Right kidney (tissue), 9 donors: ENCODE measurements around the gene LHX2.
"Not testable (repeated sequence)": the region's sequence is repeated elsewhere in the genome, so short reads cannot be mapped to it uniquely, and the experiment has no call there.

Source experiments
- DNase-seq: peaks from one replicate; pipeline ENCODE4 v3.0.0-alpha.2; 2016
- long read RNA-seq, 8 donors: transcript quantifications; one replicate each; lab custom pipeline, GENCODE V29; 2026

The LHX2 gene, protein sequence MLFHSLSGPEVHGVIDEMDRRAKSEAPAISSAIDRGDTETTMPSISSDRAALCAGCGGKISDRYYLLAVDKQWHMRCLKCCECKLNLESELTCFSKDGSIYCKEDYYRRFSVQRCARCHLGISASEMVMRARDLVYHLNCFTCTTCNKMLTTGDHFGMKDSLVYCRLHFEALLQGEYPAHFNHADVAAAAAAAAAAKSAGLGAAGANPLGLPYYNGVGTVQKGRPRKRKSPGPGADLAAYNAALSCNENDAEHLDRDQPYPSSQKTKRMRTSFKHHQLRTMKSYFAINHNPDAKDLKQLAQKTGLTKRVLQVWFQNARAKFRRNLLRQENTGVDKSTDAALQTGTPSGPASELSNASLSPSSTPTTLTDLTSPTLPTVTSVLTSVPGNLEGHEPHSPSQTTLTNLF
- long read RNA-seq, donor 1: 0 reads
- long read RNA-seq, donor 2: 0 reads
- long read RNA-seq, donor 3: 0 reads
- long read RNA-seq, donor 4: 0 reads
- long read RNA-seq, donor 5: 0 reads
- long read RNA-seq, donor 6: 0 reads
- long read RNA-seq, donor 7: 0 reads
- long read RNA-seq, donor 8: 0 reads

DNA sequence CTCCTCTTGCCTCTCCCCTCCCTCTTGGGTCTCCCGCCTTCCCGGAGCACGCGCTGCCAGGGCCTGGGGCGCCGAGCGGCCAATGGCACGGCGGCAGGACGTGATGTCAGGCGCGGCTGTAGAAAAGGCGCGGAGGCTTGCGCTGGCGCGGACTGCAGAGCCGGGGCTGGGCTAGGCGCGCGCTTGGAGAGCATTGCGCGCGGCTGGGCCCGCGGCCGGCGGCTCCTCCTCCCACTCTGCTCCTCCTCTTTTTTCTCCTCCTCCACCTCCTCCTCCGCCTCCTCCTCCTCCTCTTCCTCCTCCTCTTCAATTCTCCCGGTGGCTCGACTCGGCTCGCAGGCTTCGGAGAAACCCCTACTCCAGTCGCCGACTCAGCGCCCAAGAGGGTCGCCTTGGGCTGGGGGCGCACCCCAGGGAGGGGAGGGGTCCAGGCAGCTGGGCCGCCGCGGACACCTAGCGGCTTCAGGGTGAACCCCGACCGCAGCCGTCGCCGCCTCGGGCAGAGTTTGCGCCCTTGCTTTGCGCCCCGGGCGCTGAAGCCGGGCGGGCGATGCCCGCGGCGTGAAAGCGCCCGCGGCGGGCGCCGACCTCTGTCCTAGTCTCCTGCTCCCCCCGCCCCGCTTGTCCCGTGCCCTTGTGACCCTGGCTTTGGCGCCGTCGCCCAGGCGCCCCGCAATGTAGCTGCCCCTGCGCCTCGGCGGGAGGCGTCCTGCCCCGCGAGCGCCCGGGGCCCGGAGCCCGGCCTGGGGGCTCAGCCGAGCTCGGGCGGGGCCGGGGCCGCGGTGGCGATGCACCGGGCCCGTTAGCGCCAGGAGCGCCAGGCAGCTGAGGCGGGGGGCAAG lies at the start of gene LHX2:
Gene LHX2, plus strand, starts transcription at position 309 of the 842 bp plus-strand sequence. CDS start 581 bp downstream, outside the sequence.
- DNase-seq: peak; percentile 73

DNA sequence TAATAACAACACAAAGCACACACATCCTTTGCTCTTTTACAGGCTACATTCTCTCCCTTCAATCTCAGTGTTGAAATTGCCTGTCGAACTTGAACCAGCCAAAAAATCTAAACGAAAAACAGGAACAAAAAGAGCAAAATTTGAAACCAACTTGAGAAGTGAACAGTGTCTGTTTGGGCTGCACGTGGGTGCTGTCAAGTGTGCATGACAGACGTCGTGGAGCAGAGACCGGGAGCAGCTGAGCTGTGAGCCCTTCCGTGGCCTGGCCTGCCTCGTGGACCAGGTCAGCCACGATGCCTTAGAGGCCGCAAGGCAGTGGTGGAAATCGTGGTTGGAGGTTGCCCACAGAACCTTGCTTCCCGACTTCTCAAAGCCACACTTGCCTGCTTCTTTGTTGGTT lies 46.8 kb upstream of the LHX2 start:
- no peak for DNase-seq

- no peak for DNase-seq
Observed at GRCh38 chr9:123965801-123966686, 45.5 kb upstream of the LHX2 start.

DNA sequence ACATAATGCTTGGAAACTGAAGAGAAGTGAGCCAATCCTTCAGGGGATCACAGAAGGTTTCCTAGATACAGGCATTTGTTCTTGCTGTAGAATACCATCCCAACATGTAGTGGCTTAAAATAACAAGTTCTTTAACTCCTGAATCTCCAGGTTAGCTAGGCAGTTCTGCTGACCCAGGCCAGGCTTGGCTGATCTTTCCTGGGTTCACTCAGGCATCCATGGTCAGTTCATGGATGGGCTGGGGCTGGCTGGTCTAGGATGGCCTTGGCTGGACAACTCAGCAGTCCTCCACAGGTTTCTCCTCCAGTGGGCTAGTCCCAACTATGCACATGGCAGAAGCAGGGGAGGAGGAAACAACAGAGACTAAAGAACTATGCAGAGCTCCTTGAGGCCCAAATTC lies 44.2 kb upstream of the LHX2 start:
- no peak for DNase-seq

DNA sequence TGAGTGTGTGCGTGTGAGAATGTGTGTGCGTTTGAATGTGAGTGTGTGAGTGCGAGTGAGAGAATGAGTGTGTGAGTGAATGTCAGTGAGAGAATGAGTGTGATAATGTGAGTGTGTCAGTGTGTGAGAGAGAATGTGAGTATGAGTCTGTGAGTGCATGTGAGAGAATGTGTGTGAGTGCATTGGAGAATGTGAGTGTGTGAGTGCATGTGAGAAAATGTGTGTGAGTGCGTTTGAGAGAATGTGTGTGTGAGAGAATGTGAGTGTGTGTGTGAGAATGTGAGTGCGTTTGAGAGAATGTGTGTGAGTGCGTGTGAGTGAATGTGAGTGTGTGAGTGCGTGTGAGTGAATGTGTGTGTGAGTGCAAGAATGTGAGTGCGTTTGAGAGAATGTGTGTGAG lies 39.0 kb upstream of the LHX2 start:
- DNase-seq: no peak

DNA sequence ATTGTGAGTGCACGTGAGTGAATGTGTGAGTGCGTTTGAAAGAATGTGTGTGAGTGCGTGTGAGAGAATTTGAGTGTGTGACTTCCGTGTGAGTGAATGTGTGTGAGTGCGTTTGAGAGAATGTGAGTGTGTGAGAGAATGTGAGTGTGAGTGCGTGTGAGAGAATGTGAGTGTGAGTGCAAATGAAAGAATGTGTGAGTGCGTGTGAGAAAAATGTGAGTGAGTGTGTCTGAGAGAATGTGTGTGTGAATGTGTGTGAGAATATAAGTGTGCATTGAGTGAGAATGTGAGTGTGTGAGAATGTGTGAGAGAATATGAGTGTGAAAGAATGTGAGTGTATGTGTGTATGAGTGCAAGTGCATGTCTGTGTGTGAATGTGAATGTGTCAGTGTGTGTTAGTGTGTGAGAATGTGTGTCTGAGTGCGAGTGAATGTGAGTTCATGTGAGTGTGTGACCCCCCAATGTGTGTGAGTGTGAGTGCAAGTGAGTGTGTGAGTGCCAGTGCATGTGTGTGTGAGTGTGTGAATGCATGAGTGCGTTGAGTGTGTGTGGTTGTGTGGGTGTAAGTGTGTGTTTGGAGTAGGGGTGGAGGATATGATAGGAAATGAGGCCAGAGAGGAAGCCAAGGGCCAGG lies 37.9 kb upstream of the LHX2 start:
- no peak for DNase-seq

DNA sequence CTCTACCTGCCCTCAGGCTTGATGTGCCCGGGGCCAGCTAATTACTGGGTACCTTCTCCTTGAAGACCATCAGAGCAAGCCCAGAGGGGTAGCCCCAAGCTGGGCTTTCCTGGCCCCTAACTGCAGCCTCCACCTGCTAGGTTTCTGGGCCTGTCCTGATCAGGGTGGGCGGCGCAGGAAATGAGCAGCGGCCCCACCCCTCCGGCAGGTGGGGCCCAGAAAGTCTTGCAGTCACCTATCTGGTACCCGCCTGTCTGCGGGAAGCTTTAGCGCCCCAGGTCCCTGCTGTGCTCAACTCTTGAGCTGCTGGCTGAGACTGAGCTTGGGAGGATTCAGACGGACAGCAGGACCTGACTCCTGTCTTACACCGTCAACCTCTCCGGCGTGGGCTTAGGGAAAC lies 37.1 kb upstream of the LHX2 start:
- no peak for DNase-seq

DNA sequence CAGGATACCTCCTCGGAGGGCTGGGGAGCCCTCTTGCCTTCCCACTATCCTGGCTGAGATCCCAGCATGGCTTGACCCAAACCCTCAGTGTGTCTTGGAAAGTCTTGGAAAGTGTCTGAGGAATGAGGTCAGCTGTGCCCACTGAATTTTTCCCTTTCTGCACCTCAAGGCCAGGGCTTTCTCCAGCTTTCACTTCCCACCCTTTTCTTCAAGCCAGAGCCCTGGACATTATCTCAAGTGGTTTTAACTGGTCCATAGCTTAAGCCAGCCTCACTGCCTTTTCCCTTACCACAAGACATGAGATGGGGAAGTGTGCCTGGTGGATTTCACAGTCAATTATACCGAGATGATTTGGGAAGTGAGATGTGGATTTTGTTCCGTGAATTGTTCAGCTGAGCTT lies 35.7 kb upstream of the LHX2 start:
- DNase-seq: no peak

DNA sequence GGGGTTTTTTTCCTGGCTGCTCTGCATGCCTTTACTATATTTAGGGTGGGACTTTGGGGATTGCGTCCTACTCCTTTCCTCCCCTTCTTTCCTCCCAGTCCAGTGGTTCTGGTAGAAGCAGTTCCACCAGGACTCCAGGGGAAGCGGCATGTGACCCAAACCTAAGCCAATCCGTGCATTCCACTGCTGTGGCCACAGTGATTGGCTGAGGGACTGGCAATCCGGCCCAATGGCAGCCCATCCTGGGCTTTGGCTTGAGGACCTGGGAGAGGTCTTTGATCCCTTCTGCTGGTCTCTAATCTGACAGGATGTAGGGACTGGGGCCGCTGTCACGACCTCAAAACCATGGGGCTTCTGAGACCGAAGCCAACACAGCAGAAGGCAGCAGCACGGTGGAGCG lies 35.0 kb upstream of the LHX2 start:
- not testable (repeated sequence) for DNase-seq

DNA sequence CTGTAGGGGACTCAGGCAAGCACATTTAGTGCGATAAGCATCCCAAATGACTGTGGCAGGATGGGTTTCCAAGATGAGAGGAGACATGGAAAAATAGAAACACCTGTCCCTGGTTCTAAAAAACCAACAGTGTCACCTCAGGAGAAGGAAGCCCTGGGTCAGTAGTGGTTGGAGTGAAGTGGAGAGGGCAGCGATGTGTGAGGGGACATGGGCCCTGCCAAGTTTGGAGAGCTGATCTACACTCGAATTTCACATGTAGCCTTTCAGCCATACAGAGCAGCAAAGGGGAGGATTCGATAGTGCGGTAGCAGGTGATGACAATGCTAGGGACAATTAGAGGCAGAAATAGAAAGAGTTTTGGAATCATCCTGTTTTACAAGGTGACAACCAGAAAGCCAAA lies 32.6 kb upstream of the LHX2 start:
- no peak for DNase-seq

- no peak for DNase-seq
Observed at GRCh38 chr9:123982535-123982934, 29.0 kb upstream of the LHX2 start.

GRCh38 chr9:123983047-123983446 lies 28.5 kb upstream of the LHX2 start:
- no peak for DNase-seq

DNA sequence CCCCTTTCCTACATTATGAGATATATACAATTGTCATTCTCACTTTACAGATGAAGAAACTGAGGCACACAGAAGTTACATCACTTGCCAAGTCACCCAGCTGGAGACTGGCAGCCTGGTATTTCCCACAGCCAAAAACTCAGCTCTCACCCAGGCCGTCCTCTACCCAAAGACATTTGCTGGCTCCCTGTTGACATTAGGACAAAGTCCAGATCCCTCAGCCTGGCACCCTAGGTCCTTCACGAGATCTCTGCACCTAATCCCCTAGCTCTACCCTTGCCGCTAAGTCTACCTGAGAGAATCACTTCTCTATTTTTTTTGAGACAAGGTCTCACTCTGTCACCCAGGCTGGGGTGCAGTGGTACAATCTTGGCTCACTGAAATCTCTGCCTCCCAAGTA lies 26.8 kb upstream of the LHX2 start:
- DNase-seq: no peak

DNA sequence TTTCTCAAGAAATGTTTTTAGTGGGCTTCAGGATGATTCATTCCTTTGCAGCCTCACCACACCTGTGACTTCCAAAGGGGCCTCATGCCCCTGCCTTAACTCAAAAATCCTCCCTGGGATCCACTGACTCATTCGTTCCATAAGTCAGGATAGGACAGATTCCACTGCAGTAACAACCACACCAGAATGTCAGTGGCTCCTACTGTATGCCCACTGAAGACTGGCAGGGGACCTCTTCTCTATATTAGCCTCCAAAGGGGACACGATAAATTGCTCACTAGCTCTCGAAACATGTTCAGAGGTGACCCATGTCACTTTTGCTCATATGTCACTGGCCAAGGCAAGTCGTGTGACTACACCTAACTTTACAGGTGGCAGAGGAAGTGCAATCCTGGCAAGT lies 25.7 kb upstream of the LHX2 start:
- no peak for DNase-seq

GRCh38 chr9:123990427-123990826 lies 21.1 kb upstream of the LHX2 start:
- no peak for DNase-seq

- DNase-seq: not testable (repeated sequence)
Observed at GRCh38 chr9:123992679-123993078, 18.9 kb upstream of the LHX2 start.

- DNase-seq: no peak
Observed at GRCh38 chr9:123996731-123997421, 14.7 kb upstream of the LHX2 start.

GRCh38 chr9:123997665-123998277 lies 13.8 kb upstream of the LHX2 start:
- peak; percentile 15 for DNase-seq

DNA sequence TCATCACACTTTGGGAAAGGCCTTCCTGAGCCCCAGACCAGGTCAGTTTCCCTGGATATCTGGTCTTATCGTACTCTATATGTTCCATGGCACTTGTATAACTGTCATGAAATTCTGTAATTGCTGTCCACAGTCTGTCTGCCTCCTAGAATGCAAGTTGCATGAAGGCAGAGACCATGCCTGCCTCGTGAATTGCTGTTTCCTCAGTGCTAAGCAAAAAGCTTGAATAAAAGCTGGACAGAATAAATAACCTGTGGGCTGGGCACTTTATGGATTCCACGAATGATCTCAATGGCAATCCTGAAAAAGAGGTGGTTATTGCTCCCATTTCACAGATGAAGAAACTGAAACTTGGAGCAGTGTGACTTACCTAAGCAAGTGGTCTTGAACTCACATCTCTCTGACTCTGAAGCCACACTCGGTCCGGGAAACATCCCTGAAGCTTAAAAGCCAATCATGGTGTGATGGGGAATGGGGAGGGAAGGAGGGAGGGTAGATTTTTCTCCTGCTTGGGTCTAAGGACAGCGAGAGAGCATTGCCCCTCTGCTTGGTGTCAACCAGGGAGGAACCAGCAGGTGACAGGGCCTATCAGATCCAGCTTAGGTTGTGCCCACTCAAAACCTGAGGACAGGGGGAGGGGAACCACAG lies 13.2 kb upstream of the LHX2 start:
- no peak for DNase-seq
